Stimulated activated CD4-positive, alpha-beta T cell treated with anti-CD3 and anti-CD28 coated beads, Interleukin-2, amount 100 ng/mL, for 48 hours (primary cell): ENCODE data around the gene ASAP2.
A peak's percentile ranks its signal among the peaks of the same experiment; 100 is the strongest.

Source experiments
- DNase-seq, 2 donors: peaks; one replicate each; pipeline ENCODE4 v3.0.0-alpha.2; 2020

Gene ASAP2

DNA sequence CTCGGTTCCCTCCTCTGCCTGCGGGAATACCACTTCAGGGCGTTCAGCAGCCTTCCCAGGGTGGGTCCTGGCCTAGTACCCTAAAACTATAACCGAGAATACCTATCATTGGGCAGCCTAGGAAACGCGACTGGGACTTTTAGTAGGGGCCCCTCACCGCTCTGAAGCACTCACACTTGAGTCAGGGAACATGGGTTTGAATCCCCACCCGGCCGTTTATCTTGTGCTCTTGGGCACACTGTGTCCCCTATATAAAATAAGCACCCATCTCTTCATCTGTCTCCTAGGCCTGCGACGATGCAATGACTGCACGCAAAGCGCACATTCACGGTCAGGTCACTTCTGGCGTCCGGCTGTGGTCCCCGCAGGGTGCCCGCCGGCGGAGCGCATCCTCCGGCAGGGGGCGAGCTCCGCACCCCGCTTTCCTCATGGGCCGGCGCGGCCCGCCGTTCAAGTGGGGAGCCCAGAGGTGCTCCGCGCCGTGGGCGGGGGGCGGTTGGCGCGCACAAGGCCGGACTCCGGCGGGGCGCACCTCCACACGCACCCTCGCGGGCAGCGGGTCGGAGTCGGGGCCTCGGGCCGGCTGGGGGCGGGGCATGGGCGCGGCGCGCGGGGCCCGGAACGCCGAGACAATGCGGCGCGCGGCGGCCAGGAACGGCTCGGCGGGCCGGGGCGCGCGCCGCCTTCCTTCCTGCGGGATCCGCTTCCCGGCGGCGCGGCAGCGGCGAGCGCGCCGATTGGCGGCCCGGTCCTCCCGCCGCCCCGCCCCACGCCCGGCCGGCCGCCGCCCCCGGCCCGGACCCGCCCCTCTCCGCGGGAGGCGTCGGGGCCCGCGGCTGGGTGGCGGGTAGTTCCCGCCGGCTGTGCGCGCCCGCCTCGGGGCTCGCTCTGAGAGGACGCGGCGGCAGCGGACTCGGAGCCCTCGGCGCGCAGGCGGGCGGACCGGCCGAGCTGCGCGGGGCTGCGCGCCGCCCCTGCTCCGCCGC, at the start of gene ASAP2:
Gene ASAP2 (plus strand): TSS at position 850 of the 986 bp plus-strand sequence. CDS start 293 bp downstream, outside the sequence.
- peak; percentile 37 to 49 for DNase-seq

- no peak for DNase-seq
Measured at GRCh38 chr2:9158786-9159779, 47.5 kb upstream of the ASAP2 start.

DNA sequence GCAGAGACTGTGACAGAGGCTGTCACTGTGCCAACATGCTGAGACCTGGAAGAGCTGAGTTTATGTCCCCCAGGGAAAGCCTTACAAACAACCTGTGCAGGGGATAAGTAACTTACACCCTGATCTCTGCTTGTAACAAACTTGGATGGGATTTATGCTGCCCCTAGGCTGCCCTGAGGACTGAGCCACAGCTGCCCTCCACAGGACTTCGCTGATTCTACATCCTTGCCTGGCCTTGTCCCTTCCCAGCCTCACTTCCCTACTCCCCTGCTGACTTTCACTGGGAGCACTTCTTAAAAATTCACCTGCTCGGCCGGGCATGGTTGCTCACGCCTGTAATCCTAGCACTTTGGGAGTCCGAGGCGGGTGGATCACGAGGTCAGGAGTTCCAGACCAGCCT, 45.9 kb upstream of the ASAP2 start:
- DNase-seq = no peak

DNA sequence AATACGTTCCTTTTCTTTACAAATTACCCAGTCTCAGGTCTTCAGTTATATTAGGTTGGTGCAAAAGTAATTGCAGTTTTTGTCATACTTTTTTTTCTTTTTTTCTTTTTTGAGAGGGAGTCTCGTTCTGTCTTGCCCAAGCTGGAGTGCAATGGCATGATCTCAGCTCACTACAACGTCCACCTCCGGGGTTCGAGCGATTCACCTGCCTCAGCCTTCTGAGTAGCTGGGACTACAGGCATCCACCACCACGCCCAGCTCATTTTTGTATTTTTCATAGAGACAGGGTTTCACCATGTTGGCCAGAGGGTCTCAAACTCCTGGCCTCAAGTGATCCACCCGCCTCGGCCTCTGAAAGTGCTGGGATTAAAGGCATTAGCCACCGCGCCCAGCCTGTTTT, 43.8 kb upstream of the ASAP2 start:
- no peak for DNase-seq

- DNase-seq = no peak
Measured at GRCh38 chr2:9163306-9164111, 43.1 kb upstream of the ASAP2 start.

DNA sequence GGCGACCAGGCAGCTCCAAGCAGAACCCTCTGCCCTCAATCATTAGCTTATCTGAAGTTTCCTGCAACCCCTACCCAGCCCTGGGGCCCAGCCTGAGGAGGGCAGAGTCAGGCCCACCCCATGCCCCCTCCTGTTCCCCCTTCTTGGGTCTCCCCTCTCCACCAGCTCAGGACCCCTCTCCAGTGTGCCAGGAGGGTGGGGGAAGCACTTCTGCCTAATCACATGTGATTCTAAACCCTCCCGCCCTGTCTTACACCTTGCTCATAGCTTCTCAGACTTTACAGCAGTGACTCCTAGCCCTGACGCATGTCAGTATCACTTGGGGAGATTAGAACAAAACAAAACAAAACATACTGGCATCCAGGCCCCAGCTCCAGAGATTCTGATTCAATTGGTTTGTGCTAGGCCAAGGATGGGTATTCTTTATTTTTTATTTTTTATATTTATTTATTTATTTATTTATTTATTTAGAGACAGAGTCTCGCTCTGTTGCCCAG, 42.5 kb upstream of the ASAP2 start:
- no peak for DNase-seq

DNA sequence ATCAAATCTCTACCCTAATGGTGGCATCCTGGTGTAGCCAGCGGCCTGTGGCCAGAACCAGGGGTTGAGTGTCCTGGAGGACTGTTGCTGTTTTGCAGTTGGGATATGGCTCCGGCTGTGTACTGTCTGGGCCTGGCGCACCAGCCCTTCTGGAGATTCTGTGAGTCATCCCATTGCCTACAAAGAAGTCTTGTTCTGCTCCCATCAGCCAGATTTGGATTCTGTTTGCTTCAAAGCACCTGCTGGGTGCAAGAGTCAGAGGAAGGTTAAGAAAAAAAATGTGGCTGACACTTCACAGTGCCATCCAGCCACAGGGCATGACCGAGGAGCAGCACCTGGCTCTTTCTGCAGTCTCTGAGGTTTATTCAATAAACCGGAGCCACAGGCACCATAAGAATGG, 41.0 kb upstream of the ASAP2 start:
- no peak for DNase-seq

DNA sequence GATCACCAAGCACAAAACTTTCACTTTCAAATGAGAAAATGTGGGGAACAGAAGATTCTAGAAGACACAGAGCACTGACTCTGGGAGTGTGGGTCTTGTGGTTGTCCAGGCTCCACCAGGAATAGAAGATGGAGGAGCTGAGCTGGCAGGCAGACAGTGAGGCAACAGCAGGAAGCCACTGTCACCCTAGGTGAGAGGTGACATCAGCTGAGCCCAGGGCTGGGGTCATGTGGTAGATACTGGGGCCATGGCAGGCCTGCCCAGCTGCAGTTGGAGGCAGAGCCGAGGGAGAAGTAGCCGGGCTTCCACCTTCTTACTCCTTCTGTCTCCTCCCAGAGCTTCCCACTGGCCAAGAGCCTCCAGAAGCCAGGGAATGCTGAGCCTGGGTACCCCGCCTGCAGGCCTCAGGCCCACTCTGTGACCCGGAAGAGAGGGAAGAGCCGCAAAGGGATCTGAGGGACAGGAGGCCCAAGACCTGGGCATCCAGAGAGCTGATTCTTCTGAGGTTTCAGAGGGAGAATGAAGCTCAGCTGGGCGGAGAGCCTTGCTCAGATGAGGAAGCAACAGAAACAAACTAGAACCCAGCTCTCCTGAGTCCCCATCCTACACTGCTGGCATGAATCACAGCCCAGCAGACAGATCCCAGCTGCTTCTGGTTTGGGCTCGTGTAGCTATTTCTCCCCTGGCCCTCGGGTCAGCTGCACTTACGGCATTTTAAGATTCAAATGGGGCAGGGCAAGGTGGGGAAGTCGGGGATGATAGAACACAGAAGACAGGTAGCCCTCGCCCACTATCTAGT, 39.8 kb upstream of the ASAP2 start:
- DNase-seq = no peak

- DNase-seq = no peak
Measured at GRCh38 chr2:9167718-9168657, 38.6 kb upstream of the ASAP2 start.

- no peak for DNase-seq
Measured at GRCh38 chr2:9168821-9169221, 37.8 kb upstream of the ASAP2 start.

DNA sequence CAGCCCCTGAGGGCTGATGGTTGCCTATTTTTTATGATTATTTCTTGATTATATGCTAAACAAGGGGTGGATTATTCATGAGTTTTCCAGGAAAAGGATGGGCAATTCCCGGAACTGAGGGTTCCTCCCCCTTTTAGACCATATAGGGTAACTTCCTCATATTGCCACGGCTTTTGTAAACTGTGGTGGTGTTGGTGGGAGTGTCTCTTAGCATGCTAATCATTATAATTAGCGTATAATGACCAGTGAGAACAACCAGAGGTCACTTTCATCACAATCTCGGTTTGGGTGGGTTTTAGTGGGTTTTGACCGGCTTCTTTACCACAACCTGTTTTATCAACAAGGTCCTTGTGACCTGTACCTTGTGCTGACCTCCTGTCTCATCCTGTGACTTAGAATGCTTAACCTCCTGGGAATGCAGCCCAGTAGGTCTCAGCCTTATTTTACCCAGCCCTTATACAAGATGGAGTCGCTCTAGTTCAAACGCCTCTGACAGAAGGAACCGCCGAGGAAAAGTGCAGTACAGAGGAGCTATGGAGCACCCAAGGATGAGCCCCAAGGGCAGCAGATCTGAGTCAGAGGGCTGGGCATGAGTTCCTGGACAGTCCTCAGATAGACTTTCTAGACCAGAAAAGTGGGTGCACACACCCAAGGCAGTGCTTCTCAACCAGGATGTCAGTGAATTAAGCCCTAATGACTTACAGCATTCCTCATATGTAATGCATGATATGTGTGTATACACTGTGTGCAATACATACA, 37.1 kb upstream of the ASAP2 start:
- DNase-seq = no peak

DNA sequence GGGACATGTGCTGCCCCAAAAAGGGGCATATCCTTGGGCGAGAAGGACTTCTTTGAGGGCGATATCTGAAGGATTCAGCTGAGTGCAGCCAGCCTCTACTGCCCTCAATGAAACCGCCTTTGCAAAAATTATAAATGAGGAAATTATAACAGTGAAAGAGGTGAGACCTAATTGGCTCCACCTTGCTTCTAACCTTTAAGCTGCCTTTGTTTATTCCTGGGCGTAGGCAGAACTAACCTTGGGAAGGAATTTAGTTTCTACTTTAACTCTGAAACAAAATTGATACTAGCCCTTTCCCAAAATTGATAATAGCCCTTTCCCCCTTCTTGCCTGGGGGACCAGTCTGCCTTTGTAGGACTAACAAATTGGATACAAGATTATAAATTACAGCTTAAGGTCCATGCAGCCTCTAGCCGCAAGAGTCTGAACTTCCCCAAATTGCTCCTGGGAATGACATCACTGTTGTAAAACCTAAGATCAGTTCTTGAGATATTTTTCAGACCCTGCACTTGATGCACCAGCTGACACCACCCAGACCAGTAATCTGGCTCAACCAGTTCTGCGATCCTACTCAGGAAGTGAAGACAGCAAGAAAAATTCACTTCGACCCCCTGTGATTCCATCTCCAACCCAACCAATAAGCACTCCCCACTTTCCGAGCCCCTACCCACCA, 36.0 kb upstream of the ASAP2 start:
- DNase-seq = no peak

DNA sequence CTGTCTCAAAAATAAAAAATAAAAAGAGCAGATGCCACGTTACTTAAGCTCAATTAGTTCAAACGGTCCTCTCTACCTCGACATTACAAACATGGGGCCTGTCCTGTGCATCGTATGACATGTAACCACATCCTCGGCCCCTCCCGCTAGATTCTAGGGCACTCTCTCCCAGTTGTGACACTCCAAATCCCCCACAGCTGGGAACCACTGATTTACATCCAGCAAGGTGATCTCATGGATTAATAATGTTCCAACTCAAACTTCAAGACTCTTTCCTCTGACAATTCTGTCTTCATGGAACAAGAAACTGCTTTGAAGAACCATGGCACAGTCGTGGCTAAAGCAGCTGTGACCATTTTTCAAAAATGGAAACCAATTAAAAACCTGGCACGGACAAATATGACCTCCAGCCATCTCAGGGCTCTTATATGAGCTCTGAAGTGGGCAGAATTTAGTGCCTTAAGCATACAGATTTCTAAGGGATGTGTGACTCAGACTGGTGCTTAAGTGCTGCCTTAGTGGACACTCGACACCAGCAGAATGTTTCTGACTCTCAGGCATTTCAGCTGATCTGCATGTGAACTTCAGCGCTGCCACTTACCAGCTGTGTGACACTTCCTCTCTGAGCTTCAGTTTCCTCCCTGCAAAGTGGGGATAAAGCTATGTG, 31.7 kb upstream of the ASAP2 start:
- no peak for DNase-seq

DNA sequence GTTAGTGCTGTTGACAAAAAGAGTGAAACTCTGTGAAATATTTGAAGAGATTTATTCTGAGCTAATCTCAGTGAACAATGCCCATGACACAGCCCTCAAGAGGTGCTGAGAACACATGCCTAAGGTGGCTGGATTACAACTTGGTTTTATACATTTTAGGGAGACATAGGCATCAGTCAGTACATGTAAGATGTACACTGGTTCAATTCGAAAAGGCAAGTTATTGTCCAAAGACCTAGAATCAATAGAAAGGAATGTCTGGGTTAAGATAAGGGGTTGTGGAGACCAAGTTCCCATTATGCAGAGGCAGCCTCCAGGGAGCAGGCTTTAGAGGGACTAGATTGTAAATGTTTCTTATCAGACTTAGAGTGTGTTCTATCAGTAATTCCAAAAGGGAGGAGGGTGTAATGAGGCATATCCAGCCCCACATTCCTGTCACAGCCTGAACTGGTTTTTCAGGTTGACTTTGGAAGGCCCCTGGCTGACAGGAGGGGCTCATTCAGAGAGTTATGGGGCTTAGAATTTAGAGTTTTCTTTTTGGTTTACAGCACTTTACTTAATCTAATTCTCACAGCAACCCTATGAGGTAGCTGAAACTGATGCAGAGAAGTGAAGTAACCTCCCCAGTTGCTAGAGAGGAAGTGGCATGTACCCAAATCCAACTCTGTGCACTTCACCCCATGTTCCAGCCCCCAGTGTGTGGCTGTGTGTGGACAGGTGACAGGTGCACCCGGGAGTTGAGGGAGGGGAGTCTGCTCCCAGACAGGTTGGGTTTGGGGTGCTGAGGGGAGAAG, 28.3 kb upstream of the ASAP2 start:
- no peak for DNase-seq

GRCh38 chr2:9178904-9179571, 27.6 kb upstream of the ASAP2 start:
- no peak for DNase-seq

DNA sequence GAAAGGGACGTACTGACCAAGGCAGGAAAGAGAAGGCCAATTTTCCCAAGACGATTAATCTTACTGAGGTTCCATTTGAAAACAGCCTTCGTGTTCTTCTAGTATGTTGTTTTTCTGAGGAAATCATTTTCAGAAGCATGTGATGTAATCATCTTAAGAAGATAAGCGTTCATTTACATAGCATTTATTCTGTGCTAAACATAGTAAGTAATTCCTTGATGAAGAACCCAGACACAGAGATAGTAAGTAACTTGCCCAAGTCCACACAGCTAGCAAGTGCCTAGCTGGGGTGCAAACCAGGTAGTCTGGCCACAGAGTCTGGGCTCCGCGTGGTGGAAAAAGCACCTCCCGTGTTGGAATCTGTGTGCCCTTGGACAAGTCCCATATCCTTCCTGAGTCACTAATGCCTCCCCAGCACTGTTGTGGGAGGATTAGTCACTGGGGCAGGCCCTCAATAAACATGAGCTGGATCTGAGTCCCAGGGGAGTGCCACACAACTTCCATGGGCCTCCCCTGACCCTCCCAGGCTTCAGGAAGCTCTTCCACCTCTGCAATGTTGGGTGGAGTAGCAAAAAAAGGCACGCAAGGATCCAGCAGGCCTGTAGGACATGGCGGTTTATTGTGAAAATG, 26.9 kb upstream of the ASAP2 start:
- no peak for DNase-seq
